Stimulated activated CD8-positive, alpha-beta memory T cell treated with anti-CD3 and anti-CD28 coated beads, Interleukin-7, amount 100 ng/mL, for 1 hour (primary cell): ENCODE measurements around the gene MIER1.
A peak's percentile ranks its signal among the peaks of the same experiment; 100 is the strongest.

Experiments used
- DNase-seq, 2 donors: peaks; one replicate each; pipeline ENCODE4 v3.0.0-alpha.2; 2020; ENCODE audit warnings: low read depth in 2 of 2

The MIER1 gene

GRCh38 chr1:66996018-66996682 lies 71.4 kb downstream of the MIER1 start:
- DNase-seq, result peak in 1 of 2 donors; percentile 11

- no peak for DNase-seq
Observed at GRCh38 chr1:66998972-66999371, 74.2 kb downstream of the MIER1 start.

- DNase-seq, result no peak
Observed at GRCh38 chr1:66999640-67000400, 75.0 kb downstream of the MIER1 start.

GRCh38 chr1:67001682-67002425 lies 77.1 kb downstream of the MIER1 start:
- no peak for DNase-seq

GRCh38 chr1:67004176-67004575 lies 79.4 kb downstream of the MIER1 start:
- DNase-seq, result no peak

- DNase-seq, result no peak
Observed at GRCh38 chr1:67005068-67005467, 80.3 kb downstream of the MIER1 start.

GRCh38 chr1:67009792-67010191 lies 85.0 kb downstream of the MIER1 start:
- no peak for DNase-seq

GRCh38 chr1:67013573-67013972 lies 88.8 kb downstream of the MIER1 start:
- no peak for DNase-seq

- DNase-seq, result no peak
Observed at GRCh38 chr1:67018574-67018973, 93.8 kb downstream of the MIER1 start.

GRCh38 chr1:67019121-67019520 lies 94.3 kb downstream of the MIER1 start:
- DNase-seq, result no peak

- DNase-seq, result no peak
Observed at GRCh38 chr1:67019600-67020136, 94.9 kb downstream of the MIER1 start.

GRCh38 chr1:67020304-67020703 lies 95.5 kb downstream of the MIER1 start:
- DNase-seq, result no peak

- no peak for DNase-seq
Observed at GRCh38 chr1:67020765-67021164, 96.0 kb downstream of the MIER1 start.

- DNase-seq, result no peak
Observed at GRCh38 chr1:67029472-67029871, 104.7 kb downstream of the MIER1 start.

- DNase-seq, result no peak
Observed at GRCh38 chr1:67031121-67031858, 106.5 kb downstream of the MIER1 start.

- DNase-seq, result no peak
Observed at GRCh38 chr1:67031859-67032247, 107.1 kb downstream of the MIER1 start.
